Tibial artery (tissue), 4 donors: Measurements from ENCODE around the gene PRR20G.

Source experiments
- DNase-seq, 2 donors: peaks; one replicate each; pipeline ENCODE4 v3.0.0-alpha.2; 2019
- H3K27ac ChIP-seq, 2 donors: fragments of 200-600 bp; sonication (generic) in 1 of 2; 1 replicate in 1 of 2; 2 replicates in 1 of 2; pipeline ENCODE4 v1.5.1; 2018 to 2019; ENCODE audit warnings: mild to moderate bottlenecking in 1 of 2
- H3K27me3 ChIP-seq, 2 donors: fragments of 200-600 bp; sonication (generic) in 1 of 2; one replicate each; pipeline versions ENCODE4 v1.5.1 to v1.6.0; 2016 to 2019
- H3K36me3 ChIP-seq, 3 donors: fragments of 200-600 bp; sonication (generic) in 2 of 3; one replicate each; pipeline ENCODE4 v1.5.1; 2016 to 2019; ENCODE audit warnings: mild to moderate bottlenecking in 2 of 3
- H3K4me1 ChIP-seq, 4 donors: fragments of 200-600 bp; sonication (generic) in 2 of 4; 1 replicate in 3 of 4; 2 replicates in 1 of 4; pipeline ENCODE4 v1.5.1; 2016 to 2019
- H3K4me3 ChIP-seq, 2 donors: fragments of 200-600 bp; sonication (generic) in 1 of 2; 1 replicate in 1 of 2; 2 replicates in 1 of 2; pipeline ENCODE4 v1.5.1; 2018 to 2019; ENCODE audit warnings: mild to moderate bottlenecking in 2 of 2
- H3K9me3 ChIP-seq, 3 donors: fragments of 200-600 bp; sonication (generic) in 1 of 3; one replicate each; pipeline ENCODE4 v1.5.1; 2016 to 2019
- intact Hi-C: fragments of 100-400 bp; cut with DNase I; formaldehyde crosslinking; loops from one replicate; pipeline ENCODE4 v1.15.0; 2023; ENCODE audit warnings: low total_unique reads
- TF ChIP-seq, protein P1 (sequence below), 2 experiments: fragments of 200-600 bp in 1 of 2; fragments of 450-650 bp in 1 of 2; IDR thresholded peaks; one replicate each; pipeline ENCODE4 v1.5.1; 2017 to 2019; ENCODE audit warnings: antibody characterized with exemption in 2 of 2, mild to moderate bottlenecking in 1 of 2, moderate library complexity in 1 of 2

PRR20G gene

GRCh38 chr3:127263586-127264231, 24.1 kb downstream of the PRR20G start:
- Histone ChIP-seq H3K27me3 (peaks cover 0 to 27% of the 10 kb centered on the region in 2 donors), H3K4me3 (no peak overlapping the region), H3K9me3 (peaks cover 0 to 9% (median 2%) of the 10 kb centered on the region in 3 donors), H3K4me1 (peaks cover 0 to 7% (median 0%) of the 10 kb centered on the region in 4 donors), H3K36me3 (no peaks in the 10 kb centered on the region), H3K27ac (no peak overlapping the region)
- TF ChIP-seq, protein P1, sequence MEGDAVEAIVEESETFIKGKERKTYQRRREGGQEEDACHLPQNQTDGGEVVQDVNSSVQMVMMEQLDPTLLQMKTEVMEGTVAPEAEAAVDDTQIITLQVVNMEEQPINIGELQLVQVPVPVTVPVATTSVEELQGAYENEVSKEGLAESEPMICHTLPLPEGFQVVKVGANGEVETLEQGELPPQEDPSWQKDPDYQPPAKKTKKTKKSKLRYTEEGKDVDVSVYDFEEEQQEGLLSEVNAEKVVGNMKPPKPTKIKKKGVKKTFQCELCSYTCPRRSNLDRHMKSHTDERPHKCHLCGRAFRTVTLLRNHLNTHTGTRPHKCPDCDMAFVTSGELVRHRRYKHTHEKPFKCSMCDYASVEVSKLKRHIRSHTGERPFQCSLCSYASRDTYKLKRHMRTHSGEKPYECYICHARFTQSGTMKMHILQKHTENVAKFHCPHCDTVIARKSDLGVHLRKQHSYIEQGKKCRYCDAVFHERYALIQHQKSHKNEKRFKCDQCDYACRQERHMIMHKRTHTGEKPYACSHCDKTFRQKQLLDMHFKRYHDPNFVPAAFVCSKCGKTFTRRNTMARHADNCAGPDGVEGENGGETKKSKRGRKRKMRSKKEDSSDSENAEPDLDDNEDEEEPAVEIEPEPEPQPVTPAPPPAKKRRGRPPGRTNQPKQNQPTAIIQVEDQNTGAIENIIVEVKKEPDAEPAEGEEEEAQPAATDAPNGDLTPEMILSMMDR (IDR thresholded peaks at IDR 0.05), result no peak
- DNase-seq, result no peak
- intact Hi-C loops, result no loop called here

- intact Hi-C loops, result no loop called here
- DNase-seq, result no peak
- H3K27me3 ChIP-seq, result peaks cover 0 to 27% of the 10 kb centered on the region in 2 donors
- H3K27ac ChIP-seq, result no peak overlapping the region
- H3K9me3 ChIP-seq, result peaks cover 0 to 2% (median 0%) of the 10 kb centered on the region in 3 donors
- no peak overlapping the region for H3K4me3 ChIP-seq
- TF ChIP-seq, protein P1 (IDR thresholded peaks at IDR 0.05), result no peak
- H3K4me1 ChIP-seq, result peaks cover 0 to 7% (median 0%) of the 10 kb centered on the region in 4 donors
- no peaks in the 10 kb centered on the region for H3K36me3 ChIP-seq
Observed at GRCh38 chr3:127263037-127263436, 24.8 kb downstream of the PRR20G start.

GRCh38 chr3:127262533-127262932, 25.3 kb downstream of the PRR20G start:
- DNase-seq, result no peak
- intact Hi-C loops, result no loop called here
- Histone ChIP-seq H3K36me3 (no peaks in the 10 kb centered on the region), H3K27ac (no peak overlapping the region), H3K4me3 (no peak overlapping the region), H3K4me1 (peaks cover 0 to 7% (median 0%) of the 10 kb centered on the region in 4 donors), H3K9me3 (no peaks in the 10 kb centered on the region), H3K27me3 (peaks cover 0 to 27% of the 10 kb centered on the region in 2 donors)
- TF ChIP-seq, protein P1 (IDR thresholded peaks at IDR 0.05), result no peak

DNA sequence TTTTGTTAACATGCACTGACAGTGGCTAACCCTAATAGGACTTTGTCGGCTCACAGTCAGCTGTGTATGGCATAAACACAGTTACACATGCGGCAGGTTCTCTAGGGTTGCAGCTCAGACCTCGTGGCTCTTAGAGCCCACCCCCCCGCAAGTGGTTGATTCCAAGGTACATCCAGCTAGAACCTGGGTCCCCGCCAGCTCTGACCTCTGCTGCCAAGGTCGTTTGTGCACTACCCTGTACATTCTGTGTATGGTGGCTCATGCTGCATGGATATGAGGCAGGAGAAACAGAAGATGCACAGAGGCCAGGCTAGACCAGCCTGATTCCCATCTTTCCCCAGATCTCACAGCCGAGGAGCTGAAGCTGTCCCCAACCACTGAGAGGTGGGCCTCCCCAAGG, 25.9 kb downstream of the PRR20G start:
- TF ChIP-seq, protein P1 (IDR thresholded peaks at IDR 0.05), result no peak
- Histone ChIP-seq H3K27me3 (peaks cover 0 to 27% of the 10 kb centered on the region in 2 donors), H3K4me1 (peaks cover 0 to 7% (median 0%) of the 10 kb centered on the region in 4 donors), H3K36me3 (no peaks in the 10 kb centered on the region), H3K27ac (no peak overlapping the region), H3K9me3 (no peaks in the 10 kb centered on the region), H3K4me3 (no peak overlapping the region)
- DNase-seq, result no peak
- intact Hi-C loops, result no loop called here

DNA sequence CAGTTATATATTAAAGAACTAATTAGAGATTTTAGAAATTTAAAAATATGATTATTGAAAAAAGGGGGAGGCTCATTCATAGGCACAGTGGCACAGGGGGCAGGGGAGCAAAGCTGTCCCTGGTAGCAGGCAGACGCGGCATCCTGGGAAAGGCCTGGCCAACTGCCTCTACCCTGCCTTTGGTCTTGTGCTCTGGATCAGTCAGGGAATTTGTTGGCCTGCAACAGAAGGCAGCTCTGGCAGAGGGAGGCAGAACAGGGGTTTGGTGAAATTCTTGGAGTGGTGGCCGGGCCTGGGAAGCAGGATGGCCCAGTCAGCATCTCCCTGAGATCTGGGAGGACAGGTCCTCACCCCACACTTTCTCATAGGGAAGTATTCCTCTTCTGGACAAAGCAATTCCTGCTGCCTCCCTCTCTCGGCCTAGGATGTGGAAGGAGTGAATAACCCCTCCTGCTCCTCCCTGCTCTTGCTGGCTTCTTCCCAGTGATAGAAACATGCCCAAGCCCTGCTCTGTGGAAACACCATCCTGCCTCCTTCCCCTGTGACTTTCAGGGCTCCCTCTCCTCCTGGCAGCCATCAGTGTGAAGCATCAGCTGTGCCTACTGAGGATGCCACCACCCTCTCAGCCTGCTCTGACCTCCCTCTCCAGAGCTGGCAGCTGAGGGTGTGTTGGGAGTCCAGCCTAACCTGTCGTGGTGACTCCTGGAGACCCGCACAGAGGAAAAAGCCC, 26.9 kb downstream of the PRR20G start:
- no peaks in the 10 kb centered on the region for H3K36me3 ChIP-seq
- no peak for DNase-seq
- intact Hi-C loops, result no loop called here

More for the DNA sequence above, 26.9 kb downstream of the PRR20G start:
- TF ChIP-seq, protein P1 (IDR thresholded peaks at IDR 0.05), result no peak
- peaks cover 0 to 7% (median 0%) of the 10 kb centered on the region in 4 donors for H3K4me1 ChIP-seq
- H3K4me3 ChIP-seq, result no peak overlapping the region
- H3K27ac ChIP-seq, result no peak overlapping the region
- peaks cover 0 to 24% of the 10 kb centered on the region in 2 donors for H3K27me3 ChIP-seq
- no peaks in the 10 kb centered on the region for H3K9me3 ChIP-seq
